ENCODE data around the gene NID1.

Gene NID1

GRCh38 chr1:235952950-235953615, 111.8 kb downstream of the NID1 start:
- no peak for DNase-seq

- DNase-seq: no peak
Measured at GRCh38 chr1:235951661-235952060, 113.2 kb downstream of the NID1 start.

GRCh38 chr1:235950318-235950717, 114.6 kb downstream of the NID1 start:
- no peak for DNase-seq

GRCh38 chr1:235948774-235949427, 116.0 kb downstream of the NID1 start:
- no peak for DNase-seq

- no peak for DNase-seq
Measured at GRCh38 chr1:235947989-235948388, 116.9 kb downstream of the NID1 start.

GRCh38 chr1:235946571-235946981, 118.3 kb downstream of the NID1 start:
- no peak for DNase-seq

GRCh38 chr1:235945775-235946570, 118.9 kb downstream of the NID1 start:
- no peak for DNase-seq

- DNase-seq: no peak
Measured at GRCh38 chr1:235943581-235944114, 121.2 kb downstream of the NID1 start.

- no peak for DNase-seq
Measured at GRCh38 chr1:235942979-235943575, 121.8 kb downstream of the NID1 start.

GRCh38 chr1:235942625-235942934, 122.3 kb downstream of the NID1 start:
- no peak for DNase-seq

- no peak for DNase-seq
Measured at GRCh38 chr1:235941876-235942624, 122.8 kb downstream of the NID1 start.

GRCh38 chr1:235940285-235940684, 124.6 kb downstream of the NID1 start:
- DNase-seq: no peak

GRCh38 chr1:235939480-235939775, 125.5 kb downstream of the NID1 start:
- no peak for DNase-seq

GRCh38 chr1:235938709-235939479, 126.0 kb downstream of the NID1 start:
- no peak for DNase-seq

GRCh38 chr1:235937123-235937522, 127.8 kb downstream of the NID1 start:
- no peak for DNase-seq

- DNase-seq: no peak
Measured at GRCh38 chr1:235935235-235936225, 129.4 kb downstream of the NID1 start.

GRCh38 chr1:235933766-235934116, 131.1 kb downstream of the NID1 start:
- no peak for DNase-seq

GRCh38 chr1:235933017-235933765, 131.7 kb downstream of the NID1 start:
- no peak for DNase-seq

GRCh38 chr1:235932090-235932510, 132.8 kb downstream of the NID1 start:
- no peak for DNase-seq

- DNase-seq: no peak
Measured at GRCh38 chr1:235931171-235931738, 133.6 kb downstream of the NID1 start.
